ENCODE data around the gene PLPPR5.
"Not testable (repeated sequence)": the region's sequence is repeated elsewhere in the genome, so short reads cannot be mapped to it uniquely, and the experiment has no call there.

PLPPR5 gene

GRCh38 chr1:98908980-98909379 lies 95.7 kb downstream of the PLPPR5 start:
- DNase-seq, result no peak

DNA sequence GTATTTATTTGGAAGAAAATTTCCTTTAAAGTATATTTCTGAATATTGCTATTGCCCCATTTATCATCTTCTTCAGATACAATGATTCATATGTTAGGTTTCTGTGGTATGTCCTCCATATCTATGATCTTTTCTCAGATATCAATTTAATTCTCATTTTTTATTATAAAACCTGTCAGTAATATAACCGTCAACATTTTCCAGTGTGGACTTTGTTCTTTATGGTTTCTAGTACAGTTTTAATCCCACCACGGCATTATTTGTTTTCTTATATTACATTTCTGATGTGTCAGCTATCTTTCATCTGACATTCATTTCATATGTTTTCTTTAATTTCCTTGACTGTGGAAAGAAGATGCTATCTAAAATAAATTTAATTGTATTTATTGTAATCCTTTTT lies 97.9 kb downstream of the PLPPR5 start:
- DNase-seq, result no peak

GRCh38 chr1:98906361-98906760 lies 98.3 kb downstream of the PLPPR5 start:
- no peak for DNase-seq

DNA sequence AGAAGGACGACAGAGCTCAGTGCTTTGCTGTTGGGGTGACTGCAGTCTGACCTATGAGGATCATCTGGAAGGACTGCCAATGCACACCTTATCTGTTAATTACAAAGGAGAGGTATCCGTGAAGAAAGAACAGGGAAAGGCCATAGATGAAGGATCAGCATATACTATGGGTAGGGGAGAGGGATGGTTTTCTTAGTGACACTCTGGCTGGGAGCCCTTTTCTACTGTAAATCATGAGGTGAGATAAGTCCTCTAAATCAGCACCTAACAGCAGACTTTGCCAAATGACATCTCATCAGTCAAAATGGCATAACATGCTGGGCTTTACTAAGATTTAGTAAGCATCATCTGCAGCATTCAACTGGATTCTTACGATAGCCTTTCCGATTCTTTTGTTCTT lies 100.0 kb downstream of the PLPPR5 start:
- no peak for DNase-seq

DNA sequence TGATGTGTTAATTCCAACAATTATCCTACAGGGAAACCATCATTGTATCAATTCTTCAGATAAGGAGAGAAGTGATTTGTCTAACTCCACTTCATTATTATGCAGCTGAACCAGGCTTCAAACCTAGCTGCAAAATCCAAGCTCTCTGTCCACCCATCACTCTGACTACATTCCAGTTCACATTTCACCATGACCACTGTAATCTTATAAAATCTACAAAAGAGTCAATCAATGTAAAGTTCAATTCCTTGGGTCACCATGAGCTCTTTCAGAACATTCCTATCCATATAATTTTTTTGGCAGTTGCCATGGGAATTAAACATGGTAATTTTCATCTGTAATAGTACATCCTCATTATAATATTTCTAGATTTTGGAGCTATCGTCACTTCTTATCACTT lies 100.9 kb downstream of the PLPPR5 start:
- DNase-seq, result peak; percentile 4

GRCh38 chr1:98903261-98903660 lies 101.4 kb downstream of the PLPPR5 start:
- DNase-seq, result peak; percentile 61

GRCh38 chr1:98898940-98899339 lies 105.7 kb downstream of the PLPPR5 start:
- no peak for DNase-seq

GRCh38 chr1:98897479-98897878 lies 107.2 kb downstream of the PLPPR5 start:
- no peak for DNase-seq

- DNase-seq, result no peak
These were observed 107.8 kb downstream of the PLPPR5 start for GRCh38 chr1:98896711-98897445.

GRCh38 chr1:98893371-98893770 lies 111.3 kb downstream of the PLPPR5 start:
- DNase-seq, result no peak

DNA sequence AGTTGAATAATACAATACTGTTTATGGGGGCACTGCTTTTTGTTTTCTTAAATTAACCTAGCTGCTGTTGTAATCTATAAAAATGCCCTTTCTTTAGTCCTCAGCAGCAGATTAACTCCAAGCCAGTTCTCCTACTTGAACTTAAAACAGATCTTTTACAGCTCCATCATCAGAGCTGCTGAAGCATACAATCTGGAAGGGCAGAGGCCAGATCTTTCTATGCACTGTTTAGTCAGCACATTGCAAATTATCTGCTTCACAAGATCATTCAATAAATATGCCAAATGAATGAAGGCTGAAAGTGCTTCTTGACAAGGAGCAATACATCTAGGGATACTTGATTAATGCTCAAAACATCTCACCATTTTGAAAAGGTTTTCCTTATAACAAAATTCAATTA lies 115.8 kb downstream of the PLPPR5 start:
- DNase-seq, result no peak

GRCh38 chr1:98887507-98887906 lies 117.2 kb downstream of the PLPPR5 start:
- no peak for DNase-seq

- DNase-seq, result no peak
These were observed 119.8 kb downstream of the PLPPR5 start for GRCh38 chr1:98884864-98885263.

DNA sequence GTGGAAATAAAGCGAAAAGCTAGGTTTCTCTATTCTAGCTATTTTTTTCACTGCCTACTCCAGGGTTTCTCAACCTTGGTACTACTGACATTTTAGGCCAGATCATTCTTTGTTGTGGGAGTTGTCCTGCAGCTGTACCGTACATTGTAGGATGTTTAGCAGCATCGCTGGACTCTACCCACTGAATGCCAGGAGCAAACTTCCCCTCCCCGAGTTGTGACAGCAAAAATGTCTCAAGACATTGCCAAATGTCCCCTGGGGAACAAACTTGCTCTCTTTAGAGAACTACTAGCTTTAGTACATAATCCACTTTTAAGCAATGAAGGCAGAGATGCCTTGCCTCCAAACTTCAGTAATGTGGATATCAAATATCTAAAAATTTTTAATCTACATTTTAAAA lies 122.8 kb downstream of the PLPPR5 start:
- no peak for DNase-seq

DNA sequence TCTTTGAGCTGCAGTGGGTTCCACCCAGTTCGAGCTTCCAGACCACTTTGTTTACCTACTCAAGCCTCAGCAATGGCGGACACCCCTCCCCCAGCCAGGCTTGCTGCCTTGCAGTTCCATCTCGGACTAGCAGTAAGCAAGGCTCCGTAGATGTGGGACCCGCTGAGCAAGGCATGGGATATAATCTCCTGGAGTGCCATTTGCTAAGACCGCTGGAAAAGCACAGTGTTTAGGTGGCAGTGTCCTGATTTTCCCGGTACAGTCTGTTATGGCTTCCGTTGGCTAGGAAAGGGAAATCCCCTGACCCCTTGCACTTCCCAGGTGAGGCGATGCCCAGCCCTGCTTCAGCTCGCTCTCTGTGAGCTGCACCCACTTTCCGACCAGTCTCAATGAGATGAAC lies 123.4 kb downstream of the PLPPR5 start:
- not testable (repeated sequence) for DNase-seq

DNA sequence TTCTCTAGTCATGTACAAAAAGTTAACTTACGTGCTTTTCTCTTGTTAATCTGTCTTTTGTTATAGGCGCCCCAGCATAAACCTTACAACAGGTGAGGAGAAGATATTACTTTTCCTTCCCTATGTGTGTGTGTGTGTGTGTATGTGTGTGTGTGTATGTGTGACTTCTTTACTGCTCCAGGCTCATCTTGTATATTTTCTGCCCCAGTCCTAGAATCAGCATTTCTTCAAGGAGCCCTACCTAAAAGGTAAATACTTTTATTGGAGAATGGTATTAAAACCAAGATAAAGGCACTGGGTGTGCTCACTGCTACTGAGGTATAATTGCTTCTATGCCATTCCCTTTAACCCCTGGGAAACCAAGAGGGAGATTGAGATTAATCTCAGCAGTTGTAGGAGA lies 129.8 kb downstream of the PLPPR5 start:
- no peak for DNase-seq

DNA sequence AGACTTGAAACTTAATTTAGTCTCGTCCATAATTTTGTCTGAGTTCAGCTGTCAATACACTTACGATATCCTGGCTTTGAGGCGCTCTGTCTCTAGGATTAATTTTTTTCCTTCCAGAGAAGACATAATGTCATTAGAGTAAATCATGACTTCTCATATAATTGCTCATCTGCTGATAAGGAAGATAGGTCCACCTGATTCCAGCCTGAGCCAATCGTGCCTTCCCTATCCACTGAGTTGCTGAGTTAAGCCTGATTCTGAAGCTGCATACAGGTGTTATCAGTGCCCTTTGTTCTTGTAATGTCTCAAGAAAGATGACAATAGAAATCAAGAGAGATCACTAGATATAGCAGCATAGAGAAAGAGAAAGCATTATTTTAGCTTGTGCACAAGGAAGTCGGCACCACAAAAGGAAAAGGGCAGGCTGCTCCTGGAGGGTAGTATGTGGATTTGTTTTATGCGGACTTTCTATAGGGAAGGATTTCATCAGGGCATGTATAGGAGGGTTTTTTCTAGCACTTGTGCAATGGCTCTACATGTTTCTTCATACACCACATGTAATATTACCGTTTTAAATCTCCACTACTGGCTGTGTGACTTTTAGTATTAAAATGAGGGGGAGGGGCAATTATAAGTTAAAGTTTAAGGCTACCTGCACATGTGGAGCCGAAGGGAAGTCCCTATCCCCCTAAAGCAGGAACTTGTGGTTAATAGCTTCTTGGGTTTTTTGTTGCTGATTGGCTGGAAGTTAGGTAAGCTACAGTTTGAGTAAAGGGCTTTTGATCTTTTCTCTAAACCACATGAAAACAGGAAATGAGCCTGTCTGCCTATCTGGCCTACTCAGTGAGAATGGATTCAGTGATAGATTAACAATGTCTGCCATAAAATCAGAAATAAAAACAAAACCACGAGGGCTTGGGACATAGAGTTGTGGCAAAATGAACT lies 133.4 kb downstream of the PLPPR5 start:
- DNase-seq, result peak; percentile 22

DNA sequence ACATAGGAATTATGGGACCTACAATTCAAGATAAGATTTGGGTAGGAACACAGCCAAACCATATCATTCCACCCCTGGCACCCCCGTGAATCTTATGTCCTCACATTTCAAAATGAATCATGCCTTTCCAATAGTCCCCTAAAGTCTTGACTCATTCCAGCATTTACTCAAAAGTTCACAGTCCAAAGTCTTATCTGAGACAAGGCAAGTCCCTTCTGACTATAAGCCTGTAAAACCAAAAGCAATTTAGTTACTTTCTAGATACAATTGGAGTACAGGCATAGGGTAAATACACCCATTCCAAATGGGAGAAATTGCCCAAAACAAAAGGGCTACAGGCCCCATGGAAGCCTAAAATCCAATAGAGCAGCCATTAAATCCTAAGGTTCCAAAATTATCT lies 138.9 kb downstream of the PLPPR5 start:
- no peak for DNase-seq

DNA sequence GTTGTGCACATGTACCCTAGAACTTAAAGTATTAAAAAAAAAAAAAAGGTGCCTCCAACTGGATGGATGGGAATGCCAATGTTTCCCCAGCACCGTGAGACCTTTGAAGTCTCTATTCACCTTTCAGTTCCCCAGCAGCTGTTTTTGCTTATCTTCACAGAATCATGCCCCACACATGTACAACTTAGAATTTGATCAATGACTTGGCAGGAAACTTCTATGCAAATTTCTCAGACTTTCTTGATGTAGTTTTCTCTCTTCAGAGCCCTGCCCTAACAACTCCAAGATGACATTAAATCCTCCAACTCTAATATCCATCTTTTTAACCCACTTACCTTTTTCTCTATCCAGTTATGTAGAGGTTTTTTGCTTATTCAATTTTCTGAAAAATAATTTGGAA lies 144.3 kb downstream of the PLPPR5 start:
- no peak for DNase-seq

GRCh38 chr1:98854137-98854536 lies 150.5 kb downstream of the PLPPR5 start:
- no peak for DNase-seq

GRCh38 chr1:98849969-98850636 lies 154.6 kb downstream of the PLPPR5 start:
- DNase-seq, result no peak

DNA sequence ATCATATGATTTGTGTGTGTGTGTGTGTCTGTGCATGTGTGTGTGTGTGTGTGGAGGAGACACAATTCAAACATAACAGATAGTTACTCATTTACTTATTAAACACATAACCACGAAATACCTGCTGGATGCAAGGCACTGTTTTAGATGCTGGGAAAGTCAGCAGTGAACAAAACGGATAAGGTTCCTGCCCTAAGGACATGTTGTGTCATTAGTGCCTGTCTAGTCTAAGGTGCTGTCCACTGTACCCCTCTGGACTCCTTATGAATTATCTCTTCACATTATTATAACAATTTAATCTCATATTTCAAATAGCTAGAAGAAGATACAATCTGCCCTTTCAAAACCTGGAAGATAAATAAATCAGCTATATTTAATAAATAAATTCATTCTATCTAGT lies 162.4 kb downstream of the PLPPR5 start:
- no peak for DNase-seq
